SK-N-MC (cell line): ENCODE results near the gene SELENOS.

Experiments
- EZH2 ChIP-seq: fragments of 200-600 bp; sonication (generic); IDR thresholded peaks from one replicate; pipeline ENCODE4 v1.6.1; 2017; ENCODE audit warnings: antibody characterized with exemption
- FOXP2 ChIP-seq: optimal IDR thresholded peaks from 2 replicates; pipeline ENCODE3; 2011; ENCODE audit warnings: mild to moderate bottlenecking, moderate library complexity; ENCODE audit not compliant: insufficient read depth; ENCODE audit errors: extremely low read length, control extremely low read depth
- POLR2AphosphoS5 ChIP-seq: IDR thresholded peaks from 2 replicates; pipeline ENCODE4 v1.6.1; 2012; ENCODE audit warnings: mild to moderate bottlenecking, low read depth, low read length, borderline replicate concordance

- no peak for TF ChIP-seq EZH2
- TF ChIP-seq FOXP2, result no peak
- TF ChIP-seq POLR2AphosphoS5, result no peak
Measured at GRCh38 chr15:101264011-101264410, 13.3 kb downstream of the SELENOS start.
